WERI-Rb-1 (cell line): ENCODE results near the gene AMHR2.

ENCODE experiments used
- DNase-seq: peaks from one replicate; pipeline ENCODE4 v3.0.0-alpha.2; 2020
- H3K27ac ChIP-seq: fragments of 250-450 bp; sonication (Bioruptor Pico); 2 replicates; pipeline ENCODE4 v1.5.1; 2020; ENCODE audit warnings: mild to moderate bottlenecking, moderate library complexity
- H3K27me3 ChIP-seq: fragments of 250-450 bp; sonication (Bioruptor Pico); 2 replicates; pipeline ENCODE4 v1.5.1; 2021; ENCODE audit warnings: mild to moderate bottlenecking, low read depth, moderate library complexity; ENCODE audit not compliant: insufficient read depth, severe bottlenecking
- H3K36me3 ChIP-seq: fragments of 250-450 bp; sonication (Bioruptor Pico); 2 replicates; pipeline ENCODE4 v1.5.1; 2020; ENCODE audit warnings: mild to moderate bottlenecking, moderate library complexity
- H3K4me3 ChIP-seq: 2 replicates; pipeline ENCODE4 v1.5.1; 2011; ENCODE audit warnings: low read depth, mild to moderate bottlenecking, control low read depth, low read length
- H3K9me3 ChIP-seq: fragments of 250-450 bp; sonication (Bioruptor Pico); 2 replicates; pipeline ENCODE4 v1.5.1; 2021; ENCODE audit warnings: mild to moderate bottlenecking, moderate library complexity; ENCODE audit not compliant: severe bottlenecking
- TF ChIP-seq, protein P1 (sequence below): IDR thresholded peaks from 2 replicates; pipeline ENCODE4 v1.5.1; 2011; ENCODE audit warnings: low read depth, mild to moderate bottlenecking, control low read depth, inconsistent platforms, low read length

Gene AMHR2

GRCh38 chr12:53478865-53479264, 55.2 kb downstream of the AMHR2 start:
- Histone ChIP-seq H3K9me3 (no peaks in the 10 kb centered on the region), H3K27me3 (no peaks in the 10 kb centered on the region), H3K27ac (peak overlapping the region; percentile 4; the same call in 1 of the 2 replicates), H3K36me3 (peaks cover 95% of the 10 kb centered on the region), H3K4me3 (no peak overlapping the region)
- TF ChIP-seq, protein P1, sequence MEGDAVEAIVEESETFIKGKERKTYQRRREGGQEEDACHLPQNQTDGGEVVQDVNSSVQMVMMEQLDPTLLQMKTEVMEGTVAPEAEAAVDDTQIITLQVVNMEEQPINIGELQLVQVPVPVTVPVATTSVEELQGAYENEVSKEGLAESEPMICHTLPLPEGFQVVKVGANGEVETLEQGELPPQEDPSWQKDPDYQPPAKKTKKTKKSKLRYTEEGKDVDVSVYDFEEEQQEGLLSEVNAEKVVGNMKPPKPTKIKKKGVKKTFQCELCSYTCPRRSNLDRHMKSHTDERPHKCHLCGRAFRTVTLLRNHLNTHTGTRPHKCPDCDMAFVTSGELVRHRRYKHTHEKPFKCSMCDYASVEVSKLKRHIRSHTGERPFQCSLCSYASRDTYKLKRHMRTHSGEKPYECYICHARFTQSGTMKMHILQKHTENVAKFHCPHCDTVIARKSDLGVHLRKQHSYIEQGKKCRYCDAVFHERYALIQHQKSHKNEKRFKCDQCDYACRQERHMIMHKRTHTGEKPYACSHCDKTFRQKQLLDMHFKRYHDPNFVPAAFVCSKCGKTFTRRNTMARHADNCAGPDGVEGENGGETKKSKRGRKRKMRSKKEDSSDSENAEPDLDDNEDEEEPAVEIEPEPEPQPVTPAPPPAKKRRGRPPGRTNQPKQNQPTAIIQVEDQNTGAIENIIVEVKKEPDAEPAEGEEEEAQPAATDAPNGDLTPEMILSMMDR: no peak
- DNase-seq: no peak

DNA sequence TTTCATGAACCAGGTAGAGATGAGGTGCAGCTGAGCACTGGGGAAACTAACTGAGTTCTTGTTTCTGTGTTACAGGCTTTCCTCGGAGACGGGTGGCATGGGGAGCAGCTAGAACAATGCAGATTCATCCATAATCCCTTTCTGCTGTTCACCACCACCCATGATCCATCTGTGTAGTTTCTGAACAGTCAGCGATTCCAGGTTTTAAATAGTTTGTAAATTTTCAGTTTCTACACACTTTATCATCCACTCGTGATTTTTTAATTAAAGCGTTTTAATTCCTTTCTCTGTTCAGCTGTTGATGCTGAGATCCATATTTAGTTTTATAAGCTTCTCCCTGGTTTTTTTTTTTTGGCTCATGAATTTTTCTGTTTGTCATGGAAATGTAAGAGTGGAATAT, 55.7 kb downstream of the AMHR2 start:
- no peaks in the 10 kb centered on the region for H3K27me3 ChIP-seq
- H3K27ac ChIP-seq: peak overlapping the region; percentile 4; the same call in 1 of the 2 replicates
- H3K36me3 ChIP-seq: peaks cover 95% of the 10 kb centered on the region
- TF ChIP-seq, protein P1: no peak
- H3K9me3 ChIP-seq: no peaks in the 10 kb centered on the region
- H3K4me3 ChIP-seq: no peak overlapping the region
- no peak for DNase-seq

GRCh38 chr12:53480491-53481442, 57.1 kb downstream of the AMHR2 start:
- no peak for DNase-seq
- TF ChIP-seq, protein P1: no peak
- H3K27me3 ChIP-seq: no peaks in the 10 kb centered on the region
- no peak overlapping the region for H3K4me3 ChIP-seq
- no peaks in the 10 kb centered on the region for H3K9me3 ChIP-seq
- H3K36me3 ChIP-seq: peaks cover 95% of the 10 kb centered on the region
- no peak overlapping the region for H3K27ac ChIP-seq
